ENCODE results near the gene SPATA9.
"Not testable (repeated sequence)": the region's sequence is repeated elsewhere in the genome, so short reads cannot be mapped to it uniquely, and the experiment has no call there.

Gene SPATA9

DNA sequence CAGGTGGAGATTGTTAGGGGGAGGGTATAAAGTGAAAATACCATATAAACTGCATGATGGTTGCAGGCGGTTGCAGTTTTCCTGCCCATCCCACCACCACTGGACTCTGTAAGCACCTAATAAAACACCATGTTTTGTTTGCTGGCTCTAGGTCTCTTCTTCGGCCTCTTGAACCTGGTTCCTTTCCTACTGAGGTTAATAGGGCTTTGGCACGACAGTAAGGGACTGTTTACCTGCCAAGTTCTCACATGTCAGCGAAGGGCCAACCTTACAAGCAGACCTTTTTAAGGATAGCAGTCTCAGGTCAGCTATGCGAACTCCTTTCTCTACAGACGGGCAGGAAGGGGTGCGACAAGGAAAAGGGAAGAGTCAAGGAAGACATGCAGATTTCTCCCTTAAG lies 39.6 kb downstream of the SPATA9 start:
- DNase-seq, result no peak

DNA sequence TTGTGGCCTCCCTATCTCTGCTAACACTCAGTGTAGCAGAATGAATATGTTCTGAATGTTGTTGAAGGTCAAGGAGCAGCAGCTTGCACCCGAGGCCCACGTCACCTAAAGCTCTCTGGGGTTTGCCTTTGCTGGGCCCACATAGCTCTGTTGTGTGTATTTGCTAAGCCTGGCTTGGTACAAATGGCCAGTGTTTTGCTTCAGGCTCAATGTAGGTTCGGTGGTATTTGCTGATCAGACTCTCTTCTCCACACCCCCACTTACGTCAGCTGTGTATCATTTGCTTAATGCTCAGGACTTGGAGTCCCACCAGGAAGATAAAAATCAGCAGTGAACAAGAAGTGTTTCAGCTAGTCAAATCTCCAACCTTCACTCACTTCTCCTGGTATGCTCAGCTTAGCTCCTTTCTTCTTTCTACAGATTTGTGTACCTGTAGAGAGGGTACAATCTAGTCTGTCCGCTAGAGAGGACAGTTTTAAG lies 41.0 kb downstream of the SPATA9 start:
- DNase-seq, result no peak

DNA sequence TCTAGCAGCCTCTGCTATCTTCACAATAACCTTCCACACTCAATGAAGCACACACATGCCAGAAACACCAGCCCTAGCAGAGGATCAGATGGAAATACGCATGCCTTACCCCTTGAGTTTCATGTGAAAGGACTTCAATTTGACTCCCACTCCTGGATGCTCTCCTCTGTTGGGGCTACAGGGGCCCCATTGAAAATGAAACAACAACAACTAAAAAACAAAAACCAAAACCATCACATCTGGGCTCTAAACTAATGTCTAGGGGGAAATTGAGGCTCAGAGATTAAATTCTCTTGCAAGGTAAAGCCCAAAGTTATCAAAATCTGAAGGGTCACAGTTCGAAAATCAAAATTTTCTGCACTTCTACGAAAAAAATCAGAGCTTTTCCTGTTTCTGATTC lies 44.2 kb downstream of the SPATA9 start:
- no peak for DNase-seq

DNA sequence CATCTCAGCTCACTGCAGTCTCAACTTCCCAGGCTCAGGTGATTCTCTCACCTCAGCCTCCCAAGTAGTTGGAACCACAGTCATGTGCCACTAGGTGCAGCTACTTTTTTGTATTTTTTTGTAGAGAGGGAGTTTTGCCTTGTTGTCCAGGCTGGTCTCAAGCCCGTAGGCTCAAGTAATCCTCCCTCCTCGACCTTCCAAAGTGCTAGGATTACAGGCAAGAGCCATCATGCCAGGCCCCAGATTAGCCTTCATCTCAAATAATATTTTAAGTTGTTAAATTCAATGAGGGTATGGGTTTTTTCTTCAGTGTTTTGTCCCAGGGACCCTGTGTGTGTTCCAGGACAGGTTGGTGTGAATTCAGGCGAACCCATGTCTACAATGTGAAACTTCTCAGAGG lies 48.7 kb downstream of the SPATA9 start:
- DNase-seq, result no peak

DNA sequence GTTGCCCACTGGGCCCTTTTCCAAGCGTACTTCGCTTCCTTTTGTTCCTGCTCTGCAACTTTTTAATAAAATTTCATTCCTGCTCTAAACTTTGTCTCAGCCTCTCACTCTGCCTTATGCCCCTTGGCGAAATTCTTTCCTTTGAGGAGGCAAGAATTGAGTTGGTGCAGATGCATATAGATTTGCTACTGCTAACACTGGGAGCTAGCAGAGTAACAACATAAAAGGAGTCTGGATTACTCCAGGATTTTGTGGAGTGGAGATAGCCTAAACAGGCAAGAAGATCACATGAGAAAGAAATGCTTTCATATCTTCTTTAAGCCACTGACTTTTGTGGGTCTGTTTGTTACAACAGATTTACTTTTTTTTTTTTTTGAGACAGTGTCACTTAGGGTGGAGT lies 49.1 kb downstream of the SPATA9 start:
- no peak for DNase-seq

DNA sequence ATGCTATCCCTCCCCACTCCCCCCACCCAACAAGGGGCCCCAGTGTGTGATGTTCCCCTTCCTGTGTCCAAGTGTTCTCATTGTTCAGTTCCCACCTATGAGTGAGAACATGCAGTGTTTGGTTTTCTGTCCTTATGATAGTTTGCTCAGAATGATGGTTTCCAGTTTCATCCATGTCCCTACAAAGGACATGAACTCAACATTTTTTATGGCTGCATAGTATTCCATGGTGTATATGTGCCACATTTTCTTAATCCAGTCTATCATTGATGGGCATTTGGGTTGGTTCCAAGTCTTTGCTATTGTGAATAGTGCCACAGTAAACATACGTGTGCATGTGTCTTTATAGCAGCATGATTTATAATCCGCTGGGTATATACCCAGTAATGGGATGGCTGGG lies 49.8 kb downstream of the SPATA9 start:
- DNase-seq, result not testable (repeated sequence)

DNA sequence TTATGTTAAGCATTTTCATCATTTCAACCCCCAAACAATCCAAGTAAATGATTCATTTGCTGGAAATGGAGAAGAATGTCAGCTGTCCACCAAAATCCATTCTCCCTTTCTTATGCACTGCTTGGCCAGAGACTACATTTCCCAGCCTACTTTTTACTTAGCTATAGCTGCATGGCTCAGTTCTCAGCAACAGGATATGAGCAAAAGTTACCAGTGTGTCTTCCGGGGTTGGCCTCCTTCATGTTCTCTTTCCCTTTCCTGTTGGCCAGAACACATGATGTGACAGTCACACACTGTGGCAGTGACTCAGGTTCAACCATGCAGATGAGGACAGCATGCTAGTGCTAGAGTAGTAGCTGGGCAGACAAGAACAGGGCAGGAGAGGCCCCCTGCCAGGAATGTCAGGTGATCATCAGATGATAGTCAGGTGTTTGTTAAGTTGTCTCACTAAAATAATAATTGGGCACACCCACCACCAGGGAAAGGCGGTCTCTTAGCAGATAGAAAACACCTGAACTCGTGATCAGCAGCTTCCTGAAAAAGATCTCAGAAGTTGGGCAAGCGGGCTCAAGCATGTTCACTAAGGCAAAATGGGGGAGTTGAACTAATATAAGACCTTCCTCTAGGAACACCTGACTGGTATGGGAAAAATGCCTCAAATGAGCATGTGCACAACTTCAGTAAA lies 50.7 kb downstream of the SPATA9 start:
- no peak for DNase-seq

DNA sequence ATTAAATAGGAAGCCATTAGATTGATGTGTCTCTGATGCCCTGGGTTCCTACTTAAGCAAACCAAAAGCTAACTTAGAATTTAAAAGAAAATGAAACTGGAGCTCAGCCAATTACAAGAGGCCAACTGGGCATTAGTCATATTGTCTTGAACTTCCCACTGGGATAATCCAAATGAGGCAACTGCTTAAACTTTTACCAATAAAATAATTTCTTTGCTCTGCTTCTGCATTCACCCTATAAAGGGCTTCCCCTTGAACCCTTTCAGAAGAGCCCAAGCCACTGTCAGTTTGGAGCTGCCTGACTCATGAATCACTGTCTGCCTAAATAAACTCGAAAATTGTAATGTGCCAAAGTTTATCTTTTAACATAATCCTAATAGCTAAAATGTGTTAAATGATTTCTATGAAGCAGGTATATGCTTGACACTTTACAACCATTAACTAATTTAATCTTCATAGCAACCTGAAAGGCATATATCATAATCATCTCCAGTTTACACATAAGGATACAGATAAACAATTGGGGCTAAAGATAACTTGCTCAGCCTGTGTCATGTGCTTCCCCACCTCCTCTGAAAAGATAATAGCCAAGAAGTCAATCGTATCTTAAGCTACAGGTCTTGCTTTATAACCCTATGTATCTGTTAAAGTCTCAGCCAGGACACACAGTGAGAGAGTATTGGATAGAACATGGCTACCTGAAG lies 51.4 kb downstream of the SPATA9 start:
- no peak for DNase-seq

DNA sequence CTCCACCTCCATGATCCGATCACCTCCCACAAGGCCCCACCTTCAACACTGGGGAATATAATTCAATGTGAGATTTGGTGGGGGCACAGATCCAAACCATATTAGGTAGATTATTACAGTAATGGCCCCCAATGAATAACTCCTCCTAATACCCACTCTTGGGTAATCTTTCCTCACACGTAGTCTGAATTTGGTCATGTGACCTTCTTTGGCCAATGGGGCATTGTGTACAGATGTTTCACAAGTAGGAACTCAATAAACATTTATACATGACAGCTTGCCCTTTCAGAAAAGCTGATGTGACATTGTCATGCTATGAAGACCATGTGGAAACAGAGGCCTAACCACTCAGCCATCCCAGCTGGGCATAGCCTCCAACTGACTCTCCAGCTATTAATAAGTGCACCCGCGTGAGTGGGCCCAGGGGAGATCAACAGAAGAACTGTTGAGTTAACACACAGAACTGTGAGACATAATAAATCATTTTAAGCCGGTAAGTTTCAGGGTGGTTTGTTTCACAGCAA lies 52.3 kb downstream of the SPATA9 start:
- no peak for DNase-seq

DNA sequence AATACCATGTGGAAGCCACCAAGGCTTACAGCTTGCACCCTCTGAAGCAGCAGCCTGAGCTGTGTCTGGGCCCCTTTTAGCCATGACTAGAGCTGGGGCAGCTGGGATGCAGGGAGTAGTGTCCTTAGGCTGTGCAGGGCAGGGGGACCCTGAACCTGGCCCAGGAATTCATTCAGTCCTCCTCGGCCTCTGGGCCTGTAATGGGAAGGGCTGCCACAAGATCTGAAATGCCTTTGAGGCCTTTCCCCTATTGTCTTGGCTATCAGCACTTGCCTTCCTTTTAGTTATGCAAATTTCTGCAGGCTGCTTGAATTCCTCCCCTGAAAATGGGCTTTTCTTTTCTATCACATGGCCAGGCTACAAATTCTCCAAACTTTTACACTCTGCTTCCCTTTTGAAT lies 53.9 kb downstream of the SPATA9 start:
- DNase-seq, result no peak

DNA sequence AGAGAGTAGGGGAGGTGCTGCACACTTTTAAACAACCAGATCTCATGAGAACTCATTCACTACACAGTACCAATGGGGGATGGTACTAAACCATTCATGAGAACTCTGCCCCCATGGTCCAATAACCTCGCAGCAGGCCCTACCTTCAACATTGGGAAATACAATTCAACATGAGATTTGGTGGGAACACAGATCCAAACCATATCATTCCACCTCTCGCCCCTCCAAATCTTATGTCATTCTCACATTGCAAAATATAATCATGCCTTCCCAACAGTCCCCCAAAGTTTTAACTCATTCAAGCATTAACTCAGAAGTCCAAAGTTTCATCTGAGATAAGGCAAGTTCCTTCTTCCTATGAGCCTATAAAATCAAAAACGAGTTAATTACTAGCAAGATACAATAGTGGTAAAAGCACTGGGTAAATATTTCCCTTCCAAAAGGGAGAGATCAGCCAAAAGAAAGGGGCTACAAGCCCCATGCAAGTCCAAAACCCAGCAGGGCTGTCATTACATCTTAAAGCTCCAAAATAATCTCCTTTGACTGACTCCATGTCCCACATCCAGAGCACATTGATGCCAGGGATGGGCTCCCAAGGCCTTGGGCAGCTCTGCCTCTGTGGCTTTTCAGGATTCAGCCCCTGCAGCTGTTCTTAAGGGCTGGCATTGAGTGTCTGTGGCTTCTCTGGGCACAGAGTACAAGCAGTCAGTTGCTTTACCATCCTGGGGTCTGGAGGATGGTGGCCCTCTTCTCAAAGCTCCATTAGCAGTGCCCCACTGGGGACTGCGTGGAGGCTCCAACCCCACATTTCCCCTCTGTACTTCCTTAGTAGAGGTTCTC lies 54.6 kb downstream of the SPATA9 start:
- DNase-seq, result no peak

DNA sequence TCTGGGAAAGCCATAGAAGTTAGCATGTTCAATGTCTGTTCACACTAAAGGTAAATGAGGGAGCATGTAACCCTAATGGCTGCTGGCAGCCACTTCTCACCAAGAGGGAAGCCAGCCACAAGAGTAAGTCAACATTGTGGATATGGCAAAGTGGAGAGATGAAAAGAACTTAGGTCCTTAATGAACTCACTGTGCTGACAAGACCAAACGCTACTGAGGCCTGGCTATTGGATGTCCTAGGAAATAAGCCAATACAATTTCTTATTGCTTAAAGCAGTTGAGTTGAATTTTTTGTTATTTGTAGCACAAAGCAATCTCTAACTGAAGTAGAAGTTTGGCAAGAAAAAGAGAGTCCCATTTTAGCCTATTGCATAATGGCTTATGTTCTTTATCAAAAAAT lies 56.1 kb downstream of the SPATA9 start:
- no peak for DNase-seq

DNA sequence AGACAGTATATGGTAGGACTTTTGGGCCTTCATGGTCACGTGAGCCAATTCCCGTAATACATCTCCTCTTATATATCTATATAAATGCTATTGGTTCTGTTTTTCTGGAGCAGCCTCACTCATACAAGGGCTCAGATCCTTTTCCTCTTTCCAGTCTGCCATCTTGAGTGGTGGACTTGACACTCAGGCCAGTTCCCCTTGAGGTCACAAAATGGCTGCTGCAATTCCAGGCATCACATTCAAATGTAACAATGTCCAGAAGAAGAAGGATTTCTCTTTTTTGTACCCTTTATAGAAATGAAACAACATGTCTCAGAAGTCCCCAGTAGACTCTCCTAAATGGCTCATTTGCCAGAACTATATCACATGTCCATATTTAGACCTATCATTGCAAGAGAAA lies 58.4 kb downstream of the SPATA9 start:
- DNase-seq, result no peak

DNA sequence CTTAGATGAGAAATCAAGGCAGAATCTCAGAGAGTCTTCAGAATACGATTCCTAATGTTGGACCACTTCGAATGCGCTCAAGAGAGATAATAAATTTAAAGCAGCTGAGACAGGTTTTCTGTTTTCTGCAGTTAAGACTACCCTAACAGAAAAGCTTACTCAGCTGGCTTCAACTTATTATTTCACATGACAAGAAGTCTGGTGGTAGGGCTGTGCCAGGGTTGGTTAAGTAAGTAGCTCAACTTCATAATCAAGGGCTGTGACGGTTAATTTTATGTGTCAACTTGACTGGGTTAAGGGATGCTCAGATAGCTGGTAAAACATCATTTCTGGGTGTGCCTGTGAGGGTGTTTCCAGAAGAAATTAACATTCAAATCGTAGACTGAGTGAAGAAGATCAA lies 59.1 kb downstream of the SPATA9 start:
- no peak for DNase-seq

DNA sequence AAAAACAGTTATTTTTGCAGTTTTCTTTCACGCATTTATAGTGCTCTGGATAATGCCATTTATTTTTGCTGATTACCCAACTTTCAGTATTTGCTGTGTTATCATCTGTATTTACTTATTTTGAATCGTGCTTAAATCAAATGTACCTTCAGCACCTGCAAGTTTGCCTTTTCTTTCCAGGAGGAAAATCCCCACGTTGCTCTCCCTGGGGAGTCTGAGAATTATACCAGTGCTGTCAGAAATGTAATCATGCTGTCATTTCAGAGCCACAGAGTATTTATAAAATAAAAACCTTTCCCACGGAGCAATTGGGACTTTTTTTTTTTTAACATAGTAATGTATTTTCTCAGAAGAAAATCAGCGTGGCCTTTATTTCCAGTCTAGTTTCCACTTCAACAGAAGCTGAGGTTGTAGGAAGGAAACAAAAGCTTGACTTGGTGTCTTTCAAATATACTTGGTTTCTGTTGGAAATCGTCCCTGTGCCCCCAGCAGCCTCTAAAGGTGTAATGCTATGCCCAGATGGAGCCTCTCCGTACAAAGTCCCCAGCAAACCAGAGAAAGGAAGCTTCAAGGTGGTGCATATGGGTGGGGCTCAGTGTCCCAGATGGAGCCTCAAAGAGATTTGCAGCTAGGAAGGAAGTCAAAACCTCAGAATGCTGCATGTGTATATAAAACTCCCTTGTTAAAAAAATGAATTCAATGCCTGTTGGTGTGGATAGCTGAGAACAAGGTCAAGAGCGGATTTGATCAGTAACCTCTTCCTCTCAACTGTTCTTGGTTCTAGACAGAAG lies 60.8 kb downstream of the SPATA9 start:
- DNase-seq, result no peak

DNA sequence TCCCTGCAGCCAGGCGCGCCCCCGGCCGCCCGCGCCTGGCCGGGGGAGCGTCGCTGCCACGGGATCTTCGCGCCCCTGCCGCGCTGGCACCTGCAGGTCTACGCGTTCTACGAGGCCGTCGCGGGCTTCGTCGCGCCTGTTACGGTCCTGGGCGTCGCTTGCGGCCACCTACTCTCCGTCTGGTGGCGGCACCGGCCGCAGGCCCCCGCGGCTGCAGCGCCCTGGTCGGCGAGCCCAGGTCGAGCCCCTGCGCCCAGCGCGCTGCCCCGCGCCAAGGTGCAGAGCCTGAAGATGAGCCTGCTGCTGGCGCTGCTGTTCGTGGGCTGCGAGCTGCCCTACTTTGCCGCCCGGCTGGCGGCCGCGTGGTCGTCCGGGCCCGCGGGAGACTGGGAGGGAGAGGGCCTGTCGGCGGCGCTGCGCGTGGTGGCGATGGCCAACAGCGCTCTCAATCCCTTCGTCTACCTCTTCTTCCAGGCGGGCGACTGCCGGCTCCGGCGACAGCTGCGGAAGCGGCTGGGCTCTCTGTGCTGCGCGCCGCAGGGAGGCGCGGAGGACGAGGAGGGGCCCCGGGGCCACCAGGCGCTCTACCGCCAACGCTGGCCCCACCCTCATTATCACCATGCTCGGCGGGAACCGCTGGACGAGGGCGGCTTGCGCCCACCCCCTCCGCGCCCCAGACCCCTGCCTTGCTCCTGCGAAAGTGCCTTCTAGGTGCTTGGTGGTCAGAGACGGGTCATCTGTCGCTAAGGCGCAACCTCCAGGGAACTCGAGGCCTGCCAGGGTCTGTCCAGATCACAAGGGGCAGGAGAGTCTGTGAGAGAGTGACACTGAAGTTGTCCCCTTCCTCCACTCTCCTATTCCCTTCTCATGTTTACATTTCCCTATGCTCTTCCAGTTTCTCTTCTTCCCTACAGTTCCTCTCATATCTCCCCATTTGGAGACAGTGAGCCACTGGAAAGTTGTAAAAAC lies 61.6 kb downstream of the SPATA9 start:
- DNase-seq, result no peak

DNA sequence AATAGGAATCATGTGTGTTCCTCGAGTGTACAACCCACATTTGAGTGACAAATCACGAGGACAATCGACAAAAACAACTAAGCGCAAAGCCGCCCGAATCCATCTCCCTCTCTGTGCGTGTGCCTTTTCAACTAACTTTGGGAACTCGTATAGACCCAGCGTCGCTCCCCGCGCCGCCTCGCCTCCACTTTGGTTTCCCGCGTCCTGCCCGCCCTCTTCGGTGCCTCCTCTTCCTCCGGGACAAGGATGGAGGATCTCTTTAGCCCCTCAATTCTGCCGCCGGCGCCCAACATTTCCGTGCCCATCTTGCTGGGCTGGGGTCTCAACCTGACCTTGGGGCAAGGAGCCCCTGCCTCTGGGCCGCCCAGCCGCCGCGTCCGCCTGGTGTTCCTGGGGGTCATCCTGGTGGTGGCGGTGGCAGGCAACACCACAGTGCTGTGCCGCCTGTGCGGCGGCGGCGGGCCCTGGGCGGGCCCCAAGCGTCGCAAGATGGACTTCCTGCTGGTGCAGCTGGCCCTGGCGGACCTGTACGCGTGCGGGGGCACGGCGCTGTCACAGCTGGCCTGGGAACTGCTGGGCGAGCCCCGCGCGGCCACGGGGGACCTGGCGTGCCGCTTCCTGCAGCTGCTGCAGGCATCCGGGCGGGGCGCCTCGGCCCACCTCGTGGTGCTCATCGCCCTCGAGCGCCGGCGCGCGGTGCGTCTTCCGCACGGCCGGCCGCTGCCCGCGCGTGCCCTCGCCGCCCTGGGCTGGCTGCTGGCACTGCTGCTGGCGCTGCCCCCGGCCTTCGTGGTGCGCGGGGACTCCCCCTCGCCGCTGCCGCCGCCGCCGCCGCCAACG lies 62.5 kb downstream of the SPATA9 start, which contains the start of gene GPR150:
Gene GPR150, plus strand, starts transcription at position 58 of the 840 bp plus-strand sequence. Its CDS starts 189 bp downstream, at position 247.
- no peak for DNase-seq

DNA sequence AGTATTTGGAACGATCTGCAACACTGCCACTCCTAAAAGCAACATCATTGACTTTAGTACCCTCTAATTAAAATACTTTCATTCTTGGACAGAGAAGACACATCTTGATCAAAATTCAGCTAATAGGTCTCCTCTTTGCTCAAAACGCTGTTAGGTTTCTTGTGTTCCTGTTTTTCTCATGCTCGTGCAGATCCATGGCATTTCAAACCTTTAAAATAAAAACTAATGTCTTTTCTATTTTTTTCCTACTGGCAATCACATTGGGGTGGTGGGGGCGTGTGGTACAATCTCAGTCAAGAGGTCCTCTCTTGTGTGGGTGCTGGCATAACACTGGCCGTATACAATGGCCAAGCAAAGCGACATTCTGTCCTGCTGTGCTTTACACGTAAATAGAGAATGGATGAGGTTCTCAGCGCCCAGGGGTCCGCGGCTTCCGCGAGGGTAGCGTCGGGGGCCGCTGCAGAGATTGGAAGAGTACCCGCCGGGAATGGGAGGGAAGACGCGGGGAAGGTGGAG lies 63.2 kb downstream of the SPATA9 start:
- no peak for DNase-seq

DNA sequence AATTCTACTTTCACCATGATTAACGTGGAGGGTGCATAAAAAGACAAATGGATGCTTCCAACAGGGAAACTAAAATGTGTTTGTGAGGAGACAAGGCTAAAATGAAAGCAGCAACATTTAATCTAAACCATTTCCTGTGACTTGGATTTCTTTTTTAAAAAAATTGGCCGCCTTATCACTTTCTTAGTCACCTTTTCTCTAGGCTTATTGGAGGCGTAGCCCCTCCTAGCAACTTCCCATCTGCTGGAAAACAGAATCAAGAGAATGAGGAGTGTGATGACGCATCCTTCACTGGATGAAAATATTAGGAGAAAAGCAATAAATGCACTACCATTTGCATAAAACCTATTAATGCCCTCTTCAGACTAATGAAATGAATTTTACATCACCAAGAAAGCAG lies 63.7 kb downstream of the SPATA9 start:
- no peak for DNase-seq

DNA sequence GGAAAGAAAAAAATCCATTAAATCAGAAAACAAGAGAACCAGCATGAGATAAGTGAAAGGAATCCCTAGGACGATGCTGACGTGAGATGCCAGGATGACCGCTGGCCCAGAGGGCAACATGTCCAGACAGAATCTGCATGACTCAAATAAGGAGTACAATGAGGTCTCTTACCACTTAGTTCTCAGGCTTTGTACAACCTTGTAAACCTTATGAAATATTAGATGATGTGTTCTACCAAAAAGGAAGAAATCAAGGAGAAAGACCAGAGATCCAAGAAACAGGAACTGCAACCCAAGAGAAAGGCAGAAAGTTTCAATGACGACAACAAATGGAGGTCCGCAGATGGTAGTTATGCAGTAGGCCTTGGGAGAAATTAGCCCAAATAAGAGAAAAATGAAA lies 65.7 kb downstream of the SPATA9 start:
- DNase-seq, result no peak

All from NCI-H187 (cell line).